Natural killer cell (primary cell): Measurements from ENCODE around the gene POLR3E. TPM values are rescaled to one million over a fixed set of nuclear protein-coding genes. Genes with fewer than 3 reads are reported as not detected.

ENCODE experiments used
- ATAC-seq, 3 donors: fragments of 150-1000 bp in 2 of 3; fragments of 200-7000 bp in 1 of 3; cut with Tn5 transposase; 1 replicate in 1 of 3; 2 replicates in 2 of 3; pipeline ENCODE4 v1.10.0; 2021; ENCODE audit warnings: mild to moderate bottlenecking in 2 of 3, moderate library complexity in 2 of 3
- DNase-seq, 2 donors: peaks; one replicate each; pipeline versions ENCODE4 v3.0.0 to v3.0.0-alpha.2; 2013 to 2021; ENCODE audit warnings: mixed read lengths in 1 of 2
- H3K27ac ChIP-seq: one replicate; pipeline ENCODE4 v1.5.1; 2013; ENCODE audit warnings: mild to moderate bottlenecking, low read length
- H3K27me3 ChIP-seq: one replicate; pipeline ENCODE4 v1.6.1; 2013; ENCODE audit warnings: low read length; ENCODE audit not compliant: control insufficient read depth, insufficient read depth
- H3K36me3 ChIP-seq: one replicate; pipeline ENCODE4 v1.6.1; 2013; ENCODE audit warnings: low read length; ENCODE audit not compliant: control insufficient read depth, insufficient read depth
- H3K4me1 ChIP-seq: one replicate; pipeline ENCODE4 v1.6.1; 2013; ENCODE audit warnings: low read length; ENCODE audit not compliant: control insufficient read depth, insufficient read depth
- H3K4me3 ChIP-seq: one replicate; pipeline ENCODE4 v1.5.1; 2013; ENCODE audit warnings: low read length
- H3K9me3 ChIP-seq: one replicate; pipeline ENCODE4 v1.6.1; 2013; ENCODE audit warnings: low read length; ENCODE audit not compliant: control insufficient read depth, insufficient read depth
- H3K27ac Mint-ChIP-seq, 2 donors: one replicate each; pipeline ENCODE4 v1.8.0; 2022; ENCODE audit warnings: mild to moderate bottlenecking in 2 of 2, mixed read lengths in 2 of 2, moderate library complexity in 1 of 2
- H3K27me3 Mint-ChIP-seq, 2 donors: one replicate each; pipeline ENCODE4 v1.8.0; 2022; ENCODE audit warnings: low read depth in 2 of 2, mixed read lengths in 2 of 2
- H3K36me3 Mint-ChIP-seq: one replicate; pipeline ENCODE4 v1.8.0; 2022; ENCODE audit warnings: mixed read lengths
- H3K4me1 Mint-ChIP-seq, 2 donors: one replicate each; pipeline ENCODE4 v1.8.0; 2022; ENCODE audit warnings: mixed read lengths in 2 of 2
- H3K4me3 Mint-ChIP-seq: one replicate; pipeline ENCODE4 v1.8.0; 2022; ENCODE audit warnings: mild to moderate bottlenecking, moderate library complexity, mixed read lengths
- H3K9me3 Mint-ChIP-seq, 2 donors: one replicate each; pipeline ENCODE4 v1.8.0; 2022; ENCODE audit warnings: mixed read lengths in 2 of 2
- WGBS: methylation state at CpG from one replicate; pipeline ENCODE4 v1.1.7; 2013; ENCODE audit warnings: missing lambda C conversion rate; ENCODE audit not compliant: insufficient coverage; 5-methylcytosine and 5-hydroxymethylcytosine counted together
- intact Hi-C: fragments of 100-400 bp; cut with micrococcal nuclease; formaldehyde crosslinking; loops from one replicate; pipeline ENCODE4 v1.14.2; 2022
- total RNA-seq, 4 donors: library from RNA; stranded (reverse); fragments of 120-200 nt in 1 of 4; gene quantifications; one replicate each; pipeline versions ENCODE4 v1.2.3 to v1.2.4, GENCODE V29; 2013 to 2022
- TF ChIP-seq, protein P1 (sequence below): fragments of 200-600 bp; IDR thresholded peaks from one replicate; pipeline ENCODE4 v1.8.0; 2022; ENCODE audit warnings: antibody characterized with exemption

The POLR3E gene
- total RNA-seq, 3 donors from 2014 or later (not counting 1 experiment from before 2014, with no cell fraction given), result 95.0 to 116 (median 104) TPM

DNA sequence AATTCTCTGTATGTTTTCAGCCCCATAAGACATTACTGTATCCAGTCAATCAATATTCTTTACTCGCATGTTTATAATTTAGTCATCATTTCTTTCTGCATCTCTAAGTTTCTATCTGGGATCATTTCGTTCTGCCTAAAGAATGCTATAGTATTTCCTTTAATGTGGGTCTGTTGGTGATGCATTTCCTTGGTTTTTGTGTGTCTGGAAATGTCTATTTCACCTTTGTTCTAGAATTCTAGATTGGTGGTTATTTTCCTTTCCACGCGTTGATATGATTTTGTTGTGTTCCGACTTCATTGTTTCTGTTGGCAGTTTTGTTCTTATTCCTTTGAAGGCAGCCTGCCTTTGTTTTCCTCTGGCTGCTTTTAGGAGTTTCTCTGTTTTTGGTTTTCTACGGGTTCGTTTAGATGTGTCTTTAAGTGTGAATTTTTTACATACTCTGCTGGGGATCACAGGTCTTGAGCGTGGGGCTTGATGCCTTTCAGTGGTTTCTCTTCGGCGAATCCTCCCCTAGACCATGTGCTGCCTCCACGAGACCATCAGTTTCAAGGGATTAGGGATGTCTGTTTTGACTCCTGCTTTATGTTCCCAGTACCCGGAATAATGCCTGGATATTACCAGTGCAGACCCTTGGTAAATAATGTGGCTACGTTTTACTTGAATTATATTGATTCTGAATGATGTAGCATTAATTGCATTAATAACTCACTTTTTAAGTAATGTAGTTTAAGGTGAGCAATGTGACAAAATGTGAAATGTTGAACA, 23.5 kb downstream of the POLR3E start:
- H3K4me3 ChIP-seq, result no peak overlapping the region
- H3K36me3 ChIP-seq, result peaks cover 74% of the 10 kb centered on the region
- no peak overlapping the region for H3K27ac ChIP-seq
- TF ChIP-seq, protein P1, sequence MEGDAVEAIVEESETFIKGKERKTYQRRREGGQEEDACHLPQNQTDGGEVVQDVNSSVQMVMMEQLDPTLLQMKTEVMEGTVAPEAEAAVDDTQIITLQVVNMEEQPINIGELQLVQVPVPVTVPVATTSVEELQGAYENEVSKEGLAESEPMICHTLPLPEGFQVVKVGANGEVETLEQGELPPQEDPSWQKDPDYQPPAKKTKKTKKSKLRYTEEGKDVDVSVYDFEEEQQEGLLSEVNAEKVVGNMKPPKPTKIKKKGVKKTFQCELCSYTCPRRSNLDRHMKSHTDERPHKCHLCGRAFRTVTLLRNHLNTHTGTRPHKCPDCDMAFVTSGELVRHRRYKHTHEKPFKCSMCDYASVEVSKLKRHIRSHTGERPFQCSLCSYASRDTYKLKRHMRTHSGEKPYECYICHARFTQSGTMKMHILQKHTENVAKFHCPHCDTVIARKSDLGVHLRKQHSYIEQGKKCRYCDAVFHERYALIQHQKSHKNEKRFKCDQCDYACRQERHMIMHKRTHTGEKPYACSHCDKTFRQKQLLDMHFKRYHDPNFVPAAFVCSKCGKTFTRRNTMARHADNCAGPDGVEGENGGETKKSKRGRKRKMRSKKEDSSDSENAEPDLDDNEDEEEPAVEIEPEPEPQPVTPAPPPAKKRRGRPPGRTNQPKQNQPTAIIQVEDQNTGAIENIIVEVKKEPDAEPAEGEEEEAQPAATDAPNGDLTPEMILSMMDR, result no peak
- H3K27me3 ChIP-seq, result no peaks in the 10 kb centered on the region
- Mint-ChIP-seq H3K4me3 (no peak overlapping the region), H3K27me3 (no peaks in the 10 kb centered on the region), H3K27ac (no peak overlapping the region), H3K36me3 (peaks cover 9% of the 10 kb centered on the region), H3K9me3 (no peaks in the 10 kb centered on the region), H3K4me1 (peaks cover 5 to 6% of the 10 kb centered on the region in 2 donors)
- no peak for DNase-seq
- no peaks in the 10 kb centered on the region for H3K9me3 ChIP-seq
- ATAC-seq, result no peak
- intact Hi-C loops, result no loop called here
- 91% methylated on average over 13 of the region's 13 CpGs for WGBS
- H3K4me1 ChIP-seq, result no peaks in the 10 kb centered on the region

DNA sequence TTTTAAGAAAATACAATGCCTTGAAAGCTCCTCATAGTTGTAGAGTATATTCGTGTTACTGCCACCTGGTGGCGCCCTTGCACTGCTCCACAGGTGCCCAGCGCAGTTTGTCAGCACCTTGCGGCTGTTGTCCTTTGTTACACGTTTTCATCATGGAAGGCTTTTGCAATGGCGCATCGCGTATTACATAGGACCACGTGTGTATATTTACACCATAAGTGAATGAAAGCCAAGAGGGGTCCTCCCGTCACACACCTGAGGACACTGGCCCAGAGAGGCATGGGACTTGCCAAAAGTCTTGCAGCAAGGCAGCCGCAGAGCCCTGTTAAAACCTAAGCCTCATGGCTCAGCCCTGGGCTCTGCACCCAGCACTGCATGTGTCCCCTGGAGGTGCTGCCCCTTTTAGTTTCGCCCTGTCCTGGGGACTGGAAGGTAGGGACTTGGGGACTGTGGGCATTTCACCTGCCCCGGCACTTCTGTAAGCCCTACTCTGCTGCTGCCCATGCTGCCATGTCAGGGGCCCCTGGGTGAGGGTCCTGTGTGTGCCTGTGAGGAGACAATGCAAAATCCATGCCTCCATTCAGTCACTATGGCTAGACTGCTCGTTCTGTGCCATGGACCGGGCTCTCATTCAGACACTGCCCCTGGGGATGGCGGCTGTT, 24.3 kb downstream of the POLR3E start:
- no peaks in the 10 kb centered on the region for H3K27me3 ChIP-seq
- no peaks in the 10 kb centered on the region for H3K9me3 Mint-ChIP-seq
- ATAC-seq, result peak; percentile 71 to 78 (median 75)
- H3K36me3 Mint-ChIP-seq, result peaks cover 9% of the 10 kb centered on the region
- 75% methylated on average over 16 of the region's 16 CpGs for WGBS
- DNase-seq, result peak; percentile 49 to 90
- no peak overlapping the region for H3K4me3 ChIP-seq
- no peaks in the 10 kb centered on the region for H3K4me1 ChIP-seq
- peaks cover 5 to 6% of the 10 kb centered on the region in 2 donors for H3K4me1 Mint-ChIP-seq
- no peaks in the 10 kb centered on the region for H3K9me3 ChIP-seq
- H3K4me3 Mint-ChIP-seq, result no peak overlapping the region
- no peak overlapping the region for H3K27ac ChIP-seq
- H3K27me3 Mint-ChIP-seq, result no peaks in the 10 kb centered on the region
- peaks cover 73% of the 10 kb centered on the region for H3K36me3 ChIP-seq
- intact Hi-C loops, result no loop called here
- TF ChIP-seq, protein P1, result peak; percentile 90
- no peak overlapping the region for H3K27ac Mint-ChIP-seq

DNA sequence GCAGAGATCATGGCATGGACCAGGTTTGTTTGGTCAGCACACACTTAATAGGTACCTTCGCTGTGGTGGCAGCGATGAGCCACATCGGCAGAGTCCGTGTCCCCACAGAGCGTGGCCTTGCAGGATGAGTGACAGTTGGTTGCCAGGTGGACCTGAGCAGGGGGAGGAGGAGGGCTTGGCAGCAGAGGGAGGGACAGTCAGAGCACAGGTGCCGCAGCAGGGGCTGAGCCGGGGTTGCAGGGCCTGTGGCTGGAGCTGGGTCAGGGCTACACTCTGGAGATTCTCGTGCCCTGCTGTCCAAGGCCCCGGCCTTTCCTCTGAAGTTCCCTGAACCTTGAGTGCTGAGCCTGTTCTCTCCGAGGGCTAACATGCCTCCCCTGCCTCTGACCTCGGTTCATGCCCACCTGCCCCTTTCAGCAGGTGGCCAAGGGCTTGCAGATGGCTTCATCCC, 24.8 kb downstream of the POLR3E start:
- Mint-ChIP-seq H3K4me1 (peaks cover 5 to 6% of the 10 kb centered on the region in 2 donors), H3K27me3 (no peaks in the 10 kb centered on the region), H3K4me3 (no peak overlapping the region), H3K9me3 (no peaks in the 10 kb centered on the region), H3K27ac (no peak overlapping the region), H3K36me3 (peaks cover 9% of the 10 kb centered on the region)
- no peaks in the 10 kb centered on the region for H3K27me3 ChIP-seq
- no peaks in the 10 kb centered on the region for H3K4me1 ChIP-seq
- DNase-seq (no peak), ATAC-seq (no peak)
- no peaks in the 10 kb centered on the region for H3K9me3 ChIP-seq
- intact Hi-C loops, result no loop called here
- no peak overlapping the region for H3K27ac ChIP-seq
- H3K4me3 ChIP-seq, result no peak overlapping the region
- TF ChIP-seq, protein P1, result no peak
- 96% methylated on average over 11 of the region's 11 CpGs for WGBS
- peaks cover 73% of the 10 kb centered on the region for H3K36me3 ChIP-seq
